HG03571 (cell line): ENCODE data around the gene NEK4.
A peak's percentile ranks its signal among the peaks of the same experiment; 100 is the strongest.

Experiments used
- ATAC-seq: cut with Tn5 transposase; IDR thresholded peaks from one replicate; pipeline ENCODE4 v1.9.1; 2021; ENCODE audit not compliant: unreplicated experiment

NEK4 gene

DNA sequence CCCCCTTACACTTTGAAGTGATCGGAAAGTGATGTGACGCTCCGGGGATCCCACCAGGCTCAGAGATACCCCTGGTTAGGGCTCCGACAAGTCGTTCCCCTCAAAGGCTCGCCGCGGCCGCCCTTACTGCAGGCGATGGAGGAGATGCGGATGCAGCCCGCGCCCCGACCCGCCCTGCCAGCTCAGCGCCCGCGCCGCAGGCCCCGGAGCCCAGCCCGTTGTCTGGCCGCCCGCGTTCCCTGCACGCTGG lies 65.4 kb downstream of the NEK4 start:
- no peak for ATAC-seq

GRCh38 chr3:52704611-52705437 lies 65.9 kb downstream of the NEK4 start:
- ATAC-seq: no peak

DNA sequence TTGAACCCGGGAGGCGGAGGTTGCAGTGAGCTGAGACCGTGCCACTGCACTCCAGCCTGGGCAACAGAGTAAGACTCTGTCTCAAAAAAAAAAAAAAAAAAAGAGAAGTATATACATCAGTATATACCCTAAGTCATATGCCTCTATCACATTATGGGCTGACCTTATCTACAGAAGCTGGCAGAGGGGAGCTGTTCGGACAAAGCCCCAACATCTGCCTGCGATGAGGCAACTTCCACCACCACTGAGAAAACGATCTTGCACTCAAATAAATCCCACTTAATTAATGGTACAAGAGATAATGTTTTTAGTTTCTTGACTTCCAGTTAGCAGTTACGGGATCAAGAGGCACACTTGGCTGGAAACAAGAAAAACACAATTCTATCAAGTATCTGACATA lies 67.4 kb downstream of the NEK4 start:
- no peak for ATAC-seq

- no peak for ATAC-seq
These were observed 73.1 kb downstream of the NEK4 start for GRCh38 chr3:52697632-52697965.

DNA sequence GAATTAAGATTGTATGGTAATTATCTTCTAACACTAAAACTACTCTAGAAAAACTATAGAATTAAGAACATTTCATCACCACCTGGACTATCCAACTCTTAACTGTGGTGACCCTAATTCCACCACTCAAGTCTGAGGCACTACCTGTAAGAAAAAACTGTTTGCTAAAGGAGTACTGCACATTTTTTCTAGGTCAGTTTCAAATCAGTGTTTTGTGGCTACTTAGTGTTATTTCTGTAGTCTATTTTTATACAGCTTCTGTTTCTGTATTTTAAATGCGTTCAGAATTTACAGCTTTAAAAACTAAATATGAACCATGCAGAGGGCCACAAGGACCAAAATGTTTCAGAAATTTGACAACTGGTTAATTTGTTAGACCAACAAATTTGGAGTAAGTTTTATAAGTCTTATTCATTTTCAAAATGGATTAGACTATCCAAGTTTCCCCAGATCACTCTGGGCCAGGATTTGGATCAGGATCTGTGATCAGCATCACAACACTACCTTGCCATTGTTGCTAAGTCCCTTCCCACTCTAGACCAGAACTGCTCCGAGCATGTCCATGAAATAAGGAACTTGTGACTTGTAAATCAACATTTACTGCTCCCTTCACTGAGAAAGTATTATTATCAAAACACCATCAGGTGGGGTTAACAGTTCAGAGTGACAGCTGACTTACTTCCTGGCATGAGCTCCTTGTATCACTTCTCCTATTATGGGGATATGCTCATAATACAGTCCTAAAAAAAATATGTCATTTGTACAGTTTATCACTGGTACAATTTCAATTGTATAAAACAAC lies 73.7 kb downstream of the NEK4 start:
- no peak for ATAC-seq

DNA sequence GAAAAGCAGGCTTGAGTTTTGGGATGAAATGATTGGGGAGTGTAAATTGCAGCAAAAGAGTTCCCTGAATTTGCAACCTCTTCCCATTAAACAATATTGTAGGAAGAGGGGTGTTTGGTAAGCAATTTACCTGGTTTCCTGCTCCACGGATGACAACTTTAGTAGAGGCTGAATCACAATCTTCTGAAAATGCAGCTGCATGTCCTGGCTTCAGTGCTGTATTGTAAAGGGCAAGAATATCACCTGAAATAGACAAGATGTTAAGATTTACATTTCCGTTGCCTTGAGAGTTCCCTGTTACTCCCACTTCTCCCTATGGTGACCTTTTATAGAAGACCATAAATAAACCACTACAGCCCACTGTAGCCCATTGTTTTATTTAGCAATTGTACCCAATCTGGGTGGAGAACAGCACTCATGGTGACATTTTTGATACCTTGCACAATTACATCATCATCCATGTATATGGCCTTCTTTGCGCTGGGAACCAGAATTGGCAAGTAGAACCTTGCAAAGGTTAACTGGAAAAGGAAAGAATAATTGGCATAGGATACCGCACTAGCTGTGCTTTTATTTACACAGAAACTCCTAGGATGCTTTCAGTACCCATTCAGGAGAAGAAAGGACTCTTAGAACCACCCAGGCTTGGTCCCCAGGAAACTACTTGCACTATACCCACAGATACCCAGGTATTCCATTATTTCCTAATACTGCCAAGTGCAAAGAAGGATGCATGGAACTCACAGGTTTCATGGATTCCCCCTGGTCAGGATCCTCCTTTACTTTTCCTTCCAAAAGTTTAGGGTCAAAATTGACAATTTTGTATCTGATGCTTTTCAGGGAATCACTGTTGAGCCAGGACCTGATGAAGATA lies 74.7 kb downstream of the NEK4 start:
- ATAC-seq: no peak

DNA sequence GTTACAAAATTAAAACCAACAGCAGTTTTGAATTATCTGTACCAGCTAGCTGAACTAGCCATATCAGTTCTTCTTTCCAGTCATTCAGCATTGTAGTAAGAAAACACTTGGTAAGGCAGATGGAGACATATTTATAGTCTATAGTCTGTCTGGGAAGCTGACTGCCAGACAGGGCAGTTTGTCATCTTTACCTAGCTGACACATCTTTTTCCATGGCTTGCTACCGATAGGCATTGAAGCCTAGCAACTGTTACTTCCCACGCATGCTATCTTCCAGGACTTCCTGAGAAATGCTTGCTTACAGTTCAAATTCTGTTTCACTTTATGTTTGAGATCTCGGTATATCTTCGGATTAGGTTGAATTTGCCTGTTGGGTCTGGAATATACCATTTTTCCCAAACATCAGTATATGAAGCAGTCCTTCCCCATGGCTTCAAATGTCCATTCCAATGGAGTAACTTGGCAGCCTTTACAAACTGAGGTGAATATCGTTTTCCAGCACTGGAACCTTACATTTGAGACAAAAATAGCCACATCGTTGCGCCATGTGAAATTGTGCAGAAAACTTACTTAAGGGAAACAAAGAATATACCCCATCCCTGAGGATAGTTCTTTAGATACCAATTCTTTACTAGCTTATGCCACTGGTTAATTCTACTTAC lies 76.1 kb downstream of the NEK4 start:
- no peak for ATAC-seq

DNA sequence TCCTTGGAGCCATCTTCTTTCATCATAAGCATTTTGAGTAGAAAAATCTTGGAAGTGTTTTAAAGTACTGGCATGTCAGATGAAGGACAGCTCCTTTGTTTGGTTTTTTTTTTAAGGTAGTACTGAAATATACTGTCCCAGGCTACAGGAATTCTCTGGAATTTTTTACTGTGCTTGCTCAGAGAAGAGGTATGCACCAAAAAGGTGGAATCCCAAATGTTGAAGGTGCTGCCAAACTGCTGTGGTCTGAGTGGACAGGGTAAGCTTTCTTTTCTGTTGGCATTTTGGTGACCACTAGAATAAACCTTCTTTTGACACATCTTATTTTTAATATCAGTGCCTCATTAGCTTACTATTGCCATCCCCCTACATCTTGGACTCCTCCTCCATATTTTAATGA lies 77.7 kb downstream of the NEK4 start:
- ATAC-seq: no peak

GRCh38 chr3:52690560-52690959 lies 80.2 kb downstream of the NEK4 start:
- ATAC-seq: no peak

GRCh38 chr3:52689151-52689550 lies 81.6 kb downstream of the NEK4 start:
- ATAC-seq: no peak

DNA sequence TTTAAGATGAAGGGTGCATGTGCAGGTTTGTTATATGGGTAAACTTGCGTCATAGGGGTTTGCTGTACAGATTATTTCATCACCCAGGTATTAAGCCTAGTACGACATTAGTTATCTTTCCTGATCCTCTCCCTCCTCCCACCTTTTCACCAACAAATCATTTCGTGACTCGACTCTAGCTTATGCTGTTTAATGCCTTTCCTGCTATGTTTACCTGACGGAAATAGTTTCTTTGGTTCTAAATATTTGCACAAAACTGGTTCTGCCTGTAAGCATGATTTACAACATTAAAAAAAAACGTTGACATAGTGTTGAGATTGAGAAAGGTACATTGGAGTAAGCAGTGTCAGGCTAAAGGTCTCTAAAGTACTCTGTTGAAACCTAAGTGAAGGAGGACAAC lies 82.5 kb downstream of the NEK4 start:
- no peak for ATAC-seq

DNA sequence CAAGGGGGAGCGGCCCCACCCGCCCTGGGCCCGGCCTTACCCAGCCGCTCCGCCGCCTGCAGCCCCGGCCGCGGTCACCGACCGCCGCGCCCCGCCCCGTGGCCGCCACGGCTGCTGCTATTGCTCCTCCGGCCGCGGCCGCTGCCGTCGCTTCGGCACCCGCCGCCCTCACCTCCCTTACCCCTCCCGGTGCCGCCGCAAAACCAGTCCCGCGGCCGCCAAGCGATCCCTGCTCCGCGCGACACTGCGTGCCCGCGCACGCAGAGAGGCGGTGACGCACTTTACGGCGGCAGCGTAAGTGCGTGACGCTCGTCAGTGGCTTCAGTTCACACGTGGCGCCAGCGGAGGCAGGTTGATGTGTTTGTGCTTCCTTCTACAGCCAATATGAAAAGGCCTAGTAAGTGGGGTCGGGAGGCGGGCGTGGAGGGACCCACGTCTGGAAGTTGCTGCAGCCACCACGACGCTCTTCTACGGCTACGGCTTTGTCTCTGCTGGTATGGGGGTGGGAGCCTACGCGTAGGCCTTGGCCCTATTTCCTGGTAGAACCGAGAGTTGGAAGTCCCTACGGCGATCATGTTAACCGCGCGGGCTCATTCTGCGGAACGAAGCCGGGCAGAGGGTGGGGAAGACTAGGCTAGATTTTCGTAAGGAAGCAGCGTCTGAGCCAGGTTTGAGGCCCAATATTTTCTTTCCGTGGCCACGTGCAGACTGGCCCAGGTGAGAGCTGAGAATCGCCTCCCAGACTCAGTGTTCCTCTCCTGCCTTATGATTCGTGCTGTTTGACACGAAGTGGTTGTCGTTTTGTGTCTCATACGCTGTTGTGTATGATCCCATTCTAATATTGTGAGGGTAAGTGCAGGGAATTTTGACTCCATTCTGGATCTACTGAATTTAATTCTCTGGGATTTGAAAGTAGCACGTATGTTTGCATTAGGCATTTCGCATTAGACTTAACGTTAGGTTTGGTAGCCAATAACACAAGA lies 84.7 kb downstream of the NEK4 start, which contains the start of the genes GNL3 and PBRM1:
Gene GNL3, plus strand, starts transcription at position 324 of the 983 bp plus-strand sequence. Its CDS starts 61 bp downstream, at position 385.
Gene PBRM1, minus strand, starts transcription at position 205 of the 983 bp plus-strand sequence.
- ATAC-seq: peak; percentile 72

DNA sequence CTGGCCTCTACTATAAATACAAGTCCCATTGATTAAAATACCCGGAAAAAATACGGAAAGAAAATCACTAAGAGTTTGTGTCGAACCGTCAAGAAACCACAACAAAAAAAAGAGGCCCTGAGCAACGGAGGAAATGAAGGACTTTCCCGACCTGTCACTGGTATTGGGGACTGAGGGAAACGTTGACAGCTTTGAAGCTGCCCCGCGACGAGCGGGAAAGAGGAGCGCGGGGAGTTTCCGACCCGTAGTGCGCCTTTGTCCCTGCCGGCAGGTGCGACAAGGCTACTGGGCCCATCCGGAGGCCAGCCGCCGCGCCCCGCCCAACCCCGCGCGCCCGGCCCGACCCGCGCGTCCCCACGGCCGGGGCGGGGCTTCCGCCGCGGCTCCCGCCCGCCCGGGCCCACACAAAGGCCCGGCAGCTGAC lies 85.4 kb downstream of the NEK4 start:
- ATAC-seq: peak; percentile 69

- no peak for ATAC-seq
These were observed 86.6 kb downstream of the NEK4 start for GRCh38 chr3:52684184-52684583.

DNA sequence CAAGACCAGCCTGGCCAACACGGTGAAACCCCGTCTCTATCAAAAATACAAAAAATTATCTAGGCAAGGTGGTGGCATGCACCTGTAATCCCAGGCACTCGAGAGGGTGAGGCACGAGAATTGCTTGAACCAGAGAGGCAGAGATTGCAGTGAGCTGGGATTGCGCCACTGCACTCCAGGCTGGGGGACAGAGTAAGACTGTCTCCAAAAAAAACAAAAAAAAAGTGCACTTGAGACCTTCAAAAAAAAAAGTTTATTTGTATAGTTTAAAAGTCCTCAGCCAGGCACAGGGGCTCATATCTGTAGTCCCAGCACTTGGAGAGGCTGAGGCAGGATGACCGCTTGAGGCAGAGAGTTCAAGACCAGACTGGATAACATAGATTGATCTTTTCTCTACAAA lies 87.1 kb downstream of the NEK4 start:
- ATAC-seq: no peak

GRCh38 chr3:52682016-52682415 lies 88.7 kb downstream of the NEK4 start:
- no peak for ATAC-seq

- no peak for ATAC-seq
These were observed 89.1 kb downstream of the NEK4 start for GRCh38 chr3:52681596-52681995.

DNA sequence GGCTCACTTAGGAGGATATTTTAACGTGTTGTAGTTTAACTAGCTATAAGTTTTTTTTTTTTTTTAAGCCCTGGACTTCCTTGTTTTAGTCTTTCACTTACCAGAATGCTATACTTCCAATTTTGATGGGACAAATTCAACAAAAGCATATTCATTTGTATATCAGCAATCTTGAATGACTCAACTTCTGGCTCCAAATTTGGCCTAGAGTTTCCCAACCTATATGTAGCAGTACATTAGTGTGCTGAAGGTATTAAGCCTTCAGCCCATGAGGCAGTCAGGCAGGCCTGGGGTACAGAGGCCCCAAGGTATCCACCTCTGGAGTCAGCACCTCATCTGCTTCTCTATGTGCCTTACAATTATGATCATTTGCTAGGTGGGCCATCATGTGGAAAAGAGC lies 90.9 kb downstream of the NEK4 start:
- no peak for ATAC-seq

GRCh38 chr3:52679199-52679538 lies 91.6 kb downstream of the NEK4 start:
- ATAC-seq: no peak
